Left hindlimb (tissue), 1 donor: ENCODE data around the gene IL17F.
"Not testable (repeated sequence)": the region's sequence is repeated elsewhere in the genome, so short reads cannot be mapped to it uniquely, and the experiment has no call there.

Experiments
- DNase-seq: peaks from one replicate; pipeline ENCODE4 v3.0.0-alpha.2; 2018

IL17F gene

DNA sequence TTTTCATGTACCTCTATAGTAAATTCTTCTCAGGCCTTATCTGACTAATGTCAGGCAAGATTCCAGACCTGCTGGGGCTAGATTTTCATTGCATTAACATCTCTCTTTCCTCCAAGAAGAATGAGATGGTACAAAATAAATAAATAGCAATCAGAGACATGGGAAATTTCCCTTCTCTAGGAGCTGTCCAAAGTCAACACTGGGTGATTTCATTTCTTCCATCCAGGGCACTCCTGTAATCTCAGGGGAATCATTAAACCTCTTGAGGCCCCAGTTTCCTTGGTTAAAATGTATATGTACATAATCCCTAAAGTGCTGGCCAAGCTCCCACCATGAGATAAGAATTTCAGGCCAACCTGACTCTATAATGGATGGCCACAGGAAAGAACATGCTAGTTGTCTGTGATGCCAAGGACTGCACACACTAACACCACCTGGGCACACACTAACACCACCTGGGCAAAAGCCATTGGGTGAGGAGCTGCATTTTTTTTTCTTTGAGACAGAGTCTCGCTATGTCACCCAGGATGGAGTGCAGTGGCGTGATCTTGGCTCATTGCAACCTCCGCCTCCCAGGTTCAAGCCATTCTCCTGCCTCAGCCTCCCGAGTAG lies 912 bp downstream of the IL17F start:
- DNase-seq: no peak

- no peak for DNase-seq
These were observed 2.5 kb downstream of the IL17F start for GRCh38 chr6:52241819-52242218.

- DNase-seq: peak; percentile 56
These were observed 10.1 kb downstream of the IL17F start for GRCh38 chr6:52233975-52234823.

GRCh38 chr6:52233005-52233404 lies 11.3 kb downstream of the IL17F start:
- DNase-seq: no peak

- DNase-seq: no peak
These were observed 12.7 kb downstream of the IL17F start for GRCh38 chr6:52231406-52232127.

DNA sequence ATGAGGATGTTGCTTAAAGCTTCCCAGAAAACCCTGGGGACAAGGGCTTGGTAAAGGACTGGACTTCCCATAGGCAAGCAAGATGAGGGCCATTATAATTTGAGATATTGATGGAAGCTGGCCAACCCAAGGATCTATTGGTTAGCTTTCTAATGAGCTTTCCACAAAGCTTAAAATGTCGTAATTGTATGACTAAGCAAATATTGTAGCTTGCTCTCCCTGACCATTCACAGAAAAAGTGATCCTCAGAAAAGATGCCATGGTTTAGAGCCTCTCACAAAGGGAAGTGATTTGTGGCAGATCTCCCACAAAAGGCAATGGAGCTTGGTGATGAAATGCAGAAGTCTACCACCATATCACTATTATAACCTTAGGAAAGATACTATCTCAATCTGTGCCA lies 13.6 kb downstream of the IL17F start:
- DNase-seq: no peak

DNA sequence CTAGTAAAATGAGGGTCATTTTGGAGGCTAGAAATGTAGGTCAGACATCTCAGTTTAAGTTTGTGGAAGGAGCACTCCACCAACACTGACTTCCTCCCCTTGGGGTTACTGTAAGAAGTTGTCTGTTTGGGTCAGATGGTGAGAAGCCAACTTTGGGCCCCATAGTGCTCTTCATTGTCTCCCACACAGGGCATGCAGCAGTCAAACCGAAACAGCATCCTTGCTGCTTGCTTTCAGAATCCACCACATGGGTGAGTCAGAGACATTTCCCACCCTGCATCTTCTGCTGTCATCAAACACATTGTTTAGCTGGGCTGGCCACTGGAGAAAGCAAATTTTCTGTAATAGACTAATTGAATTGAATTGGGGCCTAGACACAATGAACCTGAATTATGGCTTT lies 16.8 kb downstream of the IL17F start:
- DNase-seq: no peak

- DNase-seq: no peak
These were observed 23.0 kb downstream of the IL17F start for GRCh38 chr6:52221302-52221701.

DNA sequence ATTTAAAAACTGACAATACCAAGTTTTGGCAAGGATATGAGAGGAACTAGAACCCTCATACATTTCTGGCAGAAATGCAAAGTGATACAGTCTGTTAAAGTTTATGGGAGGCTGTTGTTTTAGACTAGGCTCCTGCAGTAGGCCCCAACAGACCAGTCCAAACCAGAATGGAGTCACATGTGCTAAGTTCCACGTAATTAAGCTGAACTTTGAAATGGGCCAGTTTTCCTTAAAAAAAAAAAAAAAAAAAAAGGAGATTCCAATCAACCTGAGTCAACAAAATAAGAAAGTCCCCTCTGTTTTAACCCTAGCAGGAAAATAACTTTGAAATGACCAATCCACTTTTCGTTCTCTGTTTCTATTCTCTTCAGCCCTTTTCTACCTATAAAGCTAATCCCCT lies 26.5 kb downstream of the IL17F start:
- no peak for DNase-seq

DNA sequence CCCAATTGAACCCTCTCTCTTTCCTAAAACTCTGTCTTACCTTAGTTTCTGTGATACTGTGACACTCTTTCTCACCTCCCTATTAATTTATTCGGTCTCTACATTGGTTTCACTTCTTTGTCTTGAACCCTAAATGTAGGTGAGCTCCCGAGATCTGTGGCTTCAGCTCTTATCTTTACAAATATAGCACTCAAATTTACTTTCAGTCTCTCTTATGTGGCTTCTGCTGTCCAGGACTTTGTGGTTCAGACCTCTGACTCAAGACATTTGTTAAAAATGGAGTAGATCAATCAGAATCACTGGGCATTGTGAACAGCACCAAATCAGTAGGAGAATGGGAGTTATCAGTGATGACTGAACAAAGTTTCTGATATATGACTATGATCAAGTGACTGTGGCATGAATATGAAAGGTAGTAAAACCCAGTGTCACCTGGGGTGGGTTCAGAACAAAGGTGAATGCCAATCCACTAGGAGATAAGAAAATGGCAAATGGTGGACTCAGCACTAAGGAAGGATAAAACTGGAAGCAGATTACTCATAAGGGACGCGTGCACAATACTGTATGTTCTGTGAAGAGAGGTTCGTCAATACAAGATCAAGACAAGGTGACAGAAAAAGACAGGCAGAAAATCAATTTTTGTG lies 27.2 kb downstream of the IL17F start:
- DNase-seq: no peak

- DNase-seq: no peak
These were observed 28.5 kb downstream of the IL17F start for GRCh38 chr6:52215787-52216186.

GRCh38 chr6:52213127-52213526 lies 31.2 kb downstream of the IL17F start:
- no peak for DNase-seq

DNA sequence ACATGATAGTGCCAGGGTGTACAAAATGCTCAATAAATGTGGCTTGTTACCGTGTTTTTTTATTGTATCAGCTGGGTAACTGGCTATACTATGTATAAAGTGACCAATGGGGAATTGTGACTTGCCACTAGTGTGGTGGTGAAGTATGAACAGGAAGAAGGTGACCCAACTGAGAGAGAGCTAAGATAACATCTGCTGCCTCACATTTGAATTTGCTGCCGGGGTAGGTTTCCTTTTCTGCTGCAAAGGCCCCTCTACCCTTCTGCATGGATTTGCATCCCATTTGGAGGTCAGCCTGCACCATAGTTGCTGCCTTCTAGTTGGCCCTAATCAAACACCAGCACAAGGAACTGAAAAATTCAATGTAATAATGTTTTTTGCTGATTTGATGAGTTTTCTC lies 34.1 kb downstream of the IL17F start:
- no peak for DNase-seq

DNA sequence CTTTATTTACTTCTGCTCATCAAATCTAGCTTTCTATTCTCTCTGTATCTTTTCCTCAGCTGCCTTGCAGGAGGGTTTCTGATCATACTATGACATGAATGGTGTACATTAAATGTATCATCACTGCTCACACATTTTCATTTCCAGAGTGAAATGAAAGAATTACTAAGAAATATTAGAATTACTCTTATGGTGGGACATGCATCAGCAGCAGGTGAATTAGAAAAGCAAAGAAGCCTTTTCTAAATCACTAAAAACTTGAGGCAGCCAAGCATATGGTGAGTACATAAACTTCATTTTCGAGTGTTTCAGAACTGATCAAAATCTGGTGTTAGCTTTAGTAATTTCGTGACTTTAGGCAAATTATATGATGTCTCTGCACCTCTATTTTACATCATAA lies 34.5 kb downstream of the IL17F start:
- no peak for DNase-seq

DNA sequence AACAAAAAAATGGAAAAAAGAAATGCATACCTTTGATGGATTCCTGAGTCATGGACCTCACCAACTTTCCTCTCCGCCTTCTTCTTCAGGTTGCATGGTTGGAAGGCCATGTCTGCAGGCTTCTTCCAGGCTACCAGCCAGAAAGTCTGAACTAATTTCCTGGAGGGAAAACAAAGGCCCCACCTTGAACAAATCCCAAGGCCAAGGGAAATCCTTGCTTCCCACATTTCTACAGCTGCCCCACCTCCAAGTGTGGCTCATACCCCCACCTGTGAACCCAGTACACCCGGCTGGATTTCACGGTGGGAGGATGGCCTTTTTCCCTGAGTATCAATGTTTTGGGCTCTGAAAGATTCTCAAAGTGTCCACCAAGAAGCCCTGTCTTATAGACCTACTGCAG lies 35.7 kb downstream of the IL17F start:
- DNase-seq: no peak

DNA sequence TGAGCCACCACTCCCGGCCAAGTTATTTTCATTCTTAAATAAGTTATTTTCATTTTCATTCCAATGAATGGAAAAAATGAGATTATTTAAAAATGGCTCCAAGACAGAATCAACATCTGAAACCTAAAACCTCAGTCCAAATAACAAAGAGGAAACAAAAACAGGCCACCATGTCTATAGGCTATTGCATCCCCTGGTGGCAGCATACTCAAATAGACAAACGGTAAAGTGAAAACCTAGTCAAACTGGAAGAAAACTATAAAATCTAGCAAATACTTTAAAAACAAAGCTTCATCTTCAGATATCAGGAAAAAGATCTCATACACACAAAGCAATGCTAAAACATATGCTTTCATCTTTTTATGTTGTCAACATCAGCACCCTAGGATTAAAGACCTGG lies 37.2 kb downstream of the IL17F start:
- DNase-seq: no peak

DNA sequence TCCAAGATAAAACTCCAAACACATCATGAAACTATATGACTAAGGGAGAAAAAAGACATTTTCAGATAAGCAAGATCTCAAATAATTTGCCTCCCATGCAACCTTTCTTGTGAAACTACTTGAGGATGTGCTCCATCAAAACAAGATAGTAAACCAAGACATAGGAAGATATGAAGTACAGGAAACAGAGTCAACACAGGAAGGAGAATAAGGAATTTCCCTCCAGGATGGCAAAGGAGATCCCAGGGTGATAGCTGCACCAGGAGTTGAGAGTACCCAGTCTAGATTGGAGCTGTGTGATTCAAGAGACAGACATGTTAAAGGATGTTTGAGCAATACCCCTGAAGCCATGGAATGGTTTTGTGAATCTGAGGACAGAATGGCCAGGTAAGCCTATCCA lies 42.8 kb downstream of the IL17F start:
- no peak for DNase-seq

- no peak for DNase-seq
These were observed 43.3 kb downstream of the IL17F start for GRCh38 chr6:52201046-52201445.

DNA sequence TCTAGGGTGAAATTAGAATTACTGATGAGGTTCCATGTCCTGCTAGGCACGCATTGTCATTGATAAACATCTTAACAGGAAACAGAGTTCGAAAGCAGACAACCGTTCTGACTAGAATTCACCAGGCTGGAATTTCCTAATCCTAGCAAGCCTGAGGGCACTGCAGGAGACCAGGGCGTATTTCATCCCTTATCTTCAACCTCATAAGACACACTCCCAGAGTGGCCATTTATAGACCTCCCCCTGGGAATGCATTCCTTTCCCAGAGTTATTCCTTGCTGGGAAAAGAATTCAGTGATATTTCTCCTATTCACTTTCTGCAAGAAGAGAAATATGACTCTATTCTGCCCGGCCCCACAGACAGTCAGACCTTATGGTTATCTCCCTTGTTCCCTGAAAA lies 44.2 kb downstream of the IL17F start:
- not testable (repeated sequence) for DNase-seq

DNA sequence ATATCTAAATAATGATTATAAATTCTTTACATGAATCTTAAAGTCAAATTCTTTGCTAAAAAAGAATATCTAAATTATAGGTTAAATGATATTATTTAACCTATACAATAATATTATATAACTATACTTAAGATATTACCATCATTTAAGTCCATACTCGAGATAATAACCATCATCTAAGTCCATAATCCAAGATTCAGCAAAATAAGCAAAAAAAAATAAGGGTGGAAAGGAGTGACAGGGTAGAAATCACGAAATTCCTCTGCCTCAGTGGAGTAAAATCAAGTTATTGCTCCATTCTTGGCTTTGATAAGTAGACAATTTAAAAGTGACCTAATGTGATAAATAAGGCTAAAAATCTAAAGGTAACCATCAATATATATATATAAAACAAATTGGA lies 48.4 kb downstream of the IL17F start:
- no peak for DNase-seq

GRCh38 chr6:52191824-52192223 lies 52.5 kb downstream of the IL17F start:
- no peak for DNase-seq

DNA sequence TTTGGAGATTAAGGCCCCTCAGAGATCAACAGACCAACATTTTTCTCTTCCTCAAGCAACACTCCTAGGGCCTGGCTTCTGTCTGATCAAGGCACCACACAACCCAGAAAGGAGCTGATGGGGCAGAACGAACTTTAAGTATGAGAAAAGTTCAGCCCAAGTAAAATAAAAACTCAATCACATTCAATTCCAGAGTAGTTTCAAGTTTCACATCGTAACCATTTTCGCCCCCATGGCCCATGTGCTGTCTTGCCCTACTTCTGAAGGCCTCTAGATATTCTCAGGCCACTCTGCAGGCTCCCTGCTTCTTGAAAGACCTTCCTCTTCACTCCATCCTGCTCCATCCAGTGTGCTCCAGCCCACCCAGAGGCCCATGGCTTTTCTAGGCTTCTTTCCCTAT lies 53.9 kb downstream of the IL17F start:
- no peak for DNase-seq

- no peak for DNase-seq
These were observed 54.3 kb downstream of the IL17F start for GRCh38 chr6:52189974-52190373.

- no peak for DNase-seq
These were observed 57.2 kb downstream of the IL17F start for GRCh38 chr6:52187098-52187497.
